Esophagus (tissue), 2 donors: ENCODE data around the gene HBS1L. TPM values are rescaled to one million over a fixed set of nuclear protein-coding genes. Genes with fewer than 3 reads are reported as not detected.
"Not testable (repeated sequence)": the region's sequence is repeated elsewhere in the genome, so short reads cannot be mapped to it uniquely, and the experiment has no call there.

Source experiments
- H3K27ac ChIP-seq, 2 donors: one replicate each; pipeline ENCODE4 v1.5.1; 2013; ENCODE audit warnings: low read depth in 2 of 2, mild to moderate bottlenecking in 2 of 2, inconsistent platforms in 1 of 2, low read length in 1 of 2, moderate library complexity in 1 of 2
- H3K27me3 ChIP-seq, 2 donors: one replicate each; pipeline ENCODE4 v1.6.1; 2013; ENCODE audit warnings: low read length in 2 of 2, control low read depth in 1 of 2, mild to moderate bottlenecking in 1 of 2; ENCODE audit not compliant: insufficient read depth in 2 of 2, control insufficient read depth in 1 of 2
- H3K36me3 ChIP-seq, 2 donors: one replicate each; pipeline ENCODE4 v1.6.1; 2013; ENCODE audit warnings: low read length in 1 of 2; ENCODE audit not compliant: control insufficient read depth in 2 of 2, insufficient read depth in 2 of 2
- H3K4me1 ChIP-seq, 2 donors: one replicate each; pipeline ENCODE4 v1.6.1; 2013; ENCODE audit warnings: low read length in 1 of 2; ENCODE audit not compliant: control insufficient read depth in 2 of 2, insufficient read depth in 2 of 2
- H3K4me3 ChIP-seq, 2 donors: one replicate each; pipeline ENCODE4 v1.5.1; 2013; ENCODE audit warnings: low read length in 2 of 2, mild to moderate bottlenecking in 2 of 2, low read depth in 1 of 2, moderate library complexity in 1 of 2
- H3K9me3 ChIP-seq, 2 donors: one replicate each; pipeline ENCODE4 v1.6.1; 2013; ENCODE audit warnings: mild to moderate bottlenecking in 2 of 2, low read depth in 1 of 2, low read length in 1 of 2, moderate library complexity in 1 of 2; ENCODE audit not compliant: control insufficient read depth in 2 of 2, insufficient read depth in 1 of 2
- WGBS, 2 donors: extraction: QIAGEN DNeasy Blood & Tissue Kit; methylation state at CpG; one replicate each; pipeline ENCODE4 v1.1.7; 2013; 5-methylcytosine and 5-hydroxymethylcytosine counted together
- polyA plus RNA-seq, 2 donors: library from polyadenylated mRNA; stranded (reverse); fragments of 200-250 nt; gene quantifications; one replicate each; pipeline ENCODE4 v1.2.3, GENCODE V29; 2013
- donor health status: healthy with polysubstance abuse.
- donor health status: Bipolar disorder and iron deficiency.

HBS1L gene
- polyA plus RNA-seq, 2 donors, result 16.6 to 26.0 TPM

GRCh38 chr6:135066397-135066796 lies 11.8 kb upstream of the HBS1L start:
- 81 to 86% methylated on average over 2 of the region's 2 CpGs for WGBS, 2 donors
- Histone ChIP-seq H3K4me3 (no peak overlapping the region), H3K36me3 (no peaks in the 10 kb centered on the region), H3K27ac (no peak overlapping the region), H3K27me3 (no peaks in the 10 kb centered on the region), H3K4me1 (no peaks in the 10 kb centered on the region), H3K9me3 (no peaks in the 10 kb centered on the region)

DNA sequence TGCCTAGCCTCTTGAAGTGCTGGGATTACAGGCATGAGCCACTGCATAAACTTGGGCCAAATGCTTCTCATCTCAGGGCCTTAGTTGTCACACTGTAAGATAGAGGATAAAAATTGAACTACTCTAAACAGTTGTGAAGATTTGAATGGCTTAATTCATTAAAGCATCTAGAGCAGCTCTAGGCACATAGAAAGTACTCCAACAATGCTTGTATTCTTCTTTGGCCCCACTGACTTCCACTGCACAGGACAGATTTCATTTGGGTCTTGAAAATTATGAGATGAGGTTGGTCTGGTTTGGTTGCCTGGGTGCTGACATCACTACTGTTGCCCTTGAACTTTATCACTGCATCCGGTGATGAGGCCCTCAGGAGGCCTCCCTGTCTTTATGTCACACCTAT lies 10.0 kb upstream of the HBS1L start:
- Histone ChIP-seq H3K4me1 (no peaks in the 10 kb centered on the region), H3K36me3 (no peaks in the 10 kb centered on the region), H3K27ac (no peak overlapping the region), H3K9me3 (no peaks in the 10 kb centered on the region), H3K27me3 (no peaks in the 10 kb centered on the region), H3K4me3 (no peak overlapping the region)
- WGBS, 2 donors, result 71 to 81% methylated on average over 1 of the region's 1 CpG

DNA sequence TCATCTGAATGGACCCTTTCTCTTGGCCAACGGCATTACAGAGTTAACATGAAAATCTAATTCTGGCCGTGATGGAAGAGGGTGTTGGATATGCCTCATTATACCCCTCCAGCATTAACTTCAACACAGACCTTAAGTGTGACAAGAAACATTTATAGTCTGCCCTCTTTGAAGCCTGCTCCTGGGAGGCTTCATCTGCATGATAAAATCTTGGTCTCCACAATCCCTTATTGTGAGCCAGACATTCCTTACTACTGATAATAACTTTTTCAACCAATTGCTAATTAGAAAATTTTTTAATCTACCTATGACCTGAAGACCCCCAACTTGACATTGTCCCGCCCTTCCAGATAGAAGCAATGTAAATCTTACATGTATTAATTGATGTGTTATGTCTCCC lies 9.3 kb upstream of the HBS1L start:
- 82 to 85% methylated on average over 3 of the region's 3 CpGs for WGBS, 2 donors
- H3K4me3 ChIP-seq, result no peak overlapping the region

DNA sequence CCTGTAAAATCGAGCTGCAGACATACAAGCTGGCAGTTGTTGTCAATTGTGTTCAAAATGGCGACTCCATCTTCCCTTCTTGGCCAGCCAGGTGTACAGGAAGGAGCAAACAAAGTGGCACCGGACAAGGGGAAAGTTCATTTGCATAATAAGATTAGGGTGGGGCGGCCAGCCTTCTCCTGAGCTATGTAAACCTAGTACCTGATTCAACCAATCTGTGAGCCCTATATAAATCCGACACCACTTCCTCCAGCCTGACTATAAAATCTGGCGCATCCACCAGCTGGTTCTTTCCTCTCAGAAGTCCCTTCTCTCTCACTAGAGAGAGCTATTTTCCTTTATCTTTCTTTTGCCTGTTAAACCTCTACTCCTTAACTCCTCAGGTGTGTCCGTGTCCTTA lies 8.1 kb upstream of the HBS1L start:
- no peaks in the 10 kb centered on the region for H3K9me3 ChIP-seq
- H3K36me3 ChIP-seq, result no peaks in the 10 kb centered on the region
- H3K4me1 ChIP-seq, result no peaks in the 10 kb centered on the region
- no peak overlapping the region for H3K4me3 ChIP-seq
- H3K27ac ChIP-seq, result no peak overlapping the region
- no peaks in the 10 kb centered on the region for H3K27me3 ChIP-seq
- 71 to 72% methylated on average over 7 of the region's 7 CpGs for WGBS, 2 donors

More for the DNA sequence above, 9.3 kb upstream of the HBS1L start:
- Histone ChIP-seq H3K27ac (no peak overlapping the region), H3K27me3 (no peaks in the 10 kb centered on the region), H3K9me3 (no peaks in the 10 kb centered on the region), H3K4me1 (no peaks in the 10 kb centered on the region), H3K36me3 (no peaks in the 10 kb centered on the region)

DNA sequence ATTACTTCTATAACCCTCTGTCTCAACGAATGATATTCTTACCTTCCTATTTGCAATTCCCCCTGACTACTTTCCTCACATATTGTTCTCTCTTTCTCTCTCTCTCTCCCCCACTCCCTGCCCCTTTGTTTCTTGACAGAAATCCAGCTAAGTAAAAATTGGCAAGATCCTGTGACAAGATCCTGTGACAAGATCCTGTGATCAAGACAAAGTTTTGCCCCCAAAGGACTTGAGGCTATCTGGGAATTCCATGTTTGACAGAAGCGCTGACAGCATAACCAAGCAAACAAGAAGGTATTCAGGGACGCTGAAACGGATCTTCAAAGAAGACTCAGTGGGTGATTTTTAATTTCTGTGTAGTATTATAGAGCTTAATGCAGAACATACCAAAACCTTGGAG lies 5.5 kb upstream of the HBS1L start:
- H3K27ac ChIP-seq, result no peak overlapping the region
- H3K36me3 ChIP-seq, result no peaks in the 10 kb centered on the region
- H3K9me3 ChIP-seq, result no peaks in the 10 kb centered on the region
- no peaks in the 10 kb centered on the region for H3K27me3 ChIP-seq
- WGBS, 2 donors, result 72 to 82% methylated on average over 4 of the region's 4 CpGs
- no peaks in the 10 kb centered on the region for H3K4me1 ChIP-seq
- H3K4me3 ChIP-seq, result no peak overlapping the region

- not testable (repeated sequence) for H3K36me3 ChIP-seq, H3K27ac ChIP-seq, H3K4me3 ChIP-seq, H3K27me3 ChIP-seq, H3K9me3 ChIP-seq, H3K4me1 ChIP-seq
- 91 to 94% methylated on average over 11 of the region's 11 CpGs for WGBS, 2 donors
Observed at GRCh38 chr6:135058299-135058698, 3.7 kb upstream of the HBS1L start.

DNA sequence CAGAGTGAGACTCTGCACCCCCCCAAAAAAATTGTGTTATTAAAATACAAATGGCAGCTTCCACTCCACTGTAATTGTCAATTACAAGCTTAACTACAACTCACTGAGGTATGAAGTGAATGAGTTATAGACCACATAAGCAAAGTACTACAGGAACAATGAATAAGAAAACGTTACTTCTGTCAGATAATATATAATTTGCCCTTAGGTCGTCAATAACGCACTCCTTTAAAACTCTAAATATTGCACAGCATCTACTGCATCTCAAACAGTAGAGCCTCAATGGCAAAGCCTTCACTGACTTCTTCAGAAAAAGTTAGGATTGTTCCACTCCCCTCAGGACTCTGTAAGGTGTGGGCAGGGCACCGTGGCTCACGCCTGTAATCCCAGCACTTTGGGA lies 2.0 kb upstream of the HBS1L start:
- H3K36me3 ChIP-seq, result no peaks in the 10 kb centered on the region
- H3K27ac ChIP-seq, result no peak overlapping the region
- H3K4me1 ChIP-seq, result no peaks in the 10 kb centered on the region
- no peak overlapping the region for H3K4me3 ChIP-seq
- WGBS, 2 donors, result 91 to 92% methylated on average over 5 of the region's 5 CpGs
- no peaks in the 10 kb centered on the region for H3K27me3 ChIP-seq
- no peaks in the 10 kb centered on the region for H3K9me3 ChIP-seq

GRCh38 chr6:135054226-135054568 lies 425 bp downstream of the HBS1L start:
- WGBS, 2 donors, result 0% methylated on average over 9 of the region's 9 CpGs
- peak overlapping the region; percentile 58 to 94 for H3K27ac ChIP-seq
- peak overlapping the region; percentile 62 to 100 for H3K4me3 ChIP-seq
- H3K27me3 ChIP-seq, result no peaks in the 10 kb centered on the region
- H3K36me3 ChIP-seq, result peaks cover 0 to under 1% of the 10 kb centered on the region in 2 donors
- no peaks in the 10 kb centered on the region for H3K9me3 ChIP-seq
- H3K4me1 ChIP-seq, result no peaks in the 10 kb centered on the region

DNA sequence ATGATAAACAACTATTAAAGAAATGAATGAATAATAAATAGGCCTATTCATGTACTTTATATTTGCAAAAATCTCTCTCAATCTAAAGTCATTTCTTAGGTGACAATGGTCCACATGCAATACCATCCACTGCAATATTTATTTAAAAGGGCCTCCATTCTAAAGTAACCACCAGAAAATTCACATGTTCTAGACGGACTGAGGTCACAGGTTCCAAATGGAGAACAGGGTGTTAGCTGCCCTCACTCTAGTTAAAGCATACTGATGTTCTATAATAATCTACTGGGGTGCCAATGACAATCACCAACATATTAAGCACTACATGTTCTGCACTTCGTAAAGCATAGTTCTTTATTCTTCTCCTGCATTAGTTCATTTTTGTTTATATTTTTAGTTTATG lies 1.2 kb downstream of the HBS1L start:
- WGBS, 2 donors, result 17 to 24% methylated on average over 2 of the region's 2 CpGs
- Histone ChIP-seq H3K4me1 (no peaks in the 10 kb centered on the region), H3K4me3 (peak overlapping the region in 1 of 2 donors; percentile 100)

GRCh38 chr6:135052939-135053338 lies 1.7 kb downstream of the HBS1L start:
- no peaks in the 10 kb centered on the region for H3K9me3 ChIP-seq
- no peaks in the 10 kb centered on the region for H3K4me1 ChIP-seq
- WGBS, 2 donors, result 42 to 52% methylated on average over 3 of the region's 3 CpGs
- H3K27me3 ChIP-seq, result no peaks in the 10 kb centered on the region
- H3K36me3 ChIP-seq, result peaks cover 0 to 2% of the 10 kb centered on the region in 2 donors
- H3K4me3 ChIP-seq, result peak overlapping the region in 1 of 2 donors; percentile 100
- H3K27ac ChIP-seq, result no peak overlapping the region

More for the DNA sequence above, 1.2 kb downstream of the HBS1L start:
- Histone ChIP-seq H3K36me3 (peaks cover 0 to 2% of the 10 kb centered on the region in 2 donors), H3K27me3 (no peaks in the 10 kb centered on the region), H3K9me3 (no peaks in the 10 kb centered on the region), H3K27ac (no peak overlapping the region)
